K562 (cell line): ENCODE measurements around the gene ARFGAP3. TPM values are rescaled to one million over a fixed set of nuclear protein-coding genes. Genes with fewer than 3 reads are reported as not detected.

Experiments
- ATAC-seq: fragments of 200-7000 bp; cut with Tn5 transposase; 3 replicates; pipeline ENCODE4 v1.9.1; 2020; ENCODE audit warnings: moderate library complexity
- BruUV-seq: library from RNA; stranded (reverse); fragments of 400-500 nt; replicated peaks from 2 replicates; lab custom pipeline; 2021; lab: Mats Ljungman, UMichigan
- CTCF ChIA-PET: fragments of 300-600 bp; formaldehyde crosslinking; extraction: SDS; loops from one replicate; lab custom pipeline; 2021; ENCODE audit warnings: low intra/inter-chr PET ratio; lab: Yijun Ruan, JAX
- POLR2A ChIA-PET: fragments of 300-600, 350-650 bp; sonication (Branson Sonifier 250); formaldehyde crosslinking; extraction: SDS; loops from one replicate; lab custom pipeline; 2021; ENCODE audit warnings: antibody characterized with exemption, inconsistent platforms; lab: Yijun Ruan, JAX
- DNase-seq, 4 experiments: peaks; one replicate each; pipeline versions ENCODE4 v3.0.0 to v3.0.0-alpha.2; 2011 to 2018; ENCODE audit warnings: low spot score in 3 of 4, mixed read lengths in 3 of 4; ENCODE audit errors: extremely low read depth in 1 of 4
- FAIRE-seq: peaks from 2 replicates; lab custom pipeline; 2011; peaks lifted over from hg19 to GRCh38; lab: Jason Lieb, UNC
- H2AFZ ChIP-seq: 2 replicates; pipeline ENCODE4 v1.6.0; 2011; ENCODE audit warnings: low read depth, low read length, control low read depth, inconsistent platforms
- H3K27ac ChIP-seq: fragments of 200-600 bp; 3 replicates; pipeline ENCODE4 v1.8.0; 2011; ENCODE audit warnings: low read depth, mild to moderate bottlenecking, control low read depth, inconsistent platforms, low read length, moderate library complexity, mixed read lengths; ENCODE audit errors: extremely low read depth
- H3K27me3 ChIP-seq, 2 experiments: fragments of 300-600 bp in 1 of 2; 2 replicates in 1 of 2; 3 replicates in 1 of 2; pipeline versions ENCODE4 v1.6.0 to v1.8.0; 2011; ENCODE audit warnings: inconsistent platforms in 2 of 2, low read length in 2 of 2, mild to moderate bottlenecking in 1 of 2, mixed read lengths in 1 of 2, moderate library complexity in 1 of 2; ENCODE audit not compliant: control insufficient read depth in 2 of 2, insufficient read depth in 2 of 2
- H3K36me3 ChIP-seq: fragments of 300-600 bp; 3 replicates; pipeline ENCODE4 v1.8.0; 2011; ENCODE audit warnings: mild to moderate bottlenecking, low read length, inconsistent platforms; ENCODE audit not compliant: control insufficient read depth, insufficient read depth
- H3K4me1 ChIP-seq, 2 experiments: fragments of 200-600 bp in 1 of 2; replicated peaks in 1 of 2; 2 replicates in 1 of 2; 3 replicates in 1 of 2; pipeline versions ENCODE4 v1.5.1 to v1.8.0; 2011; ENCODE audit warnings: inconsistent platforms in 2 of 2, low read length in 2 of 2, mild to moderate bottlenecking in 1 of 2, mixed read lengths in 1 of 2, moderate library complexity in 1 of 2; ENCODE audit not compliant: control insufficient read depth in 2 of 2, insufficient read depth in 2 of 2
- H3K4me2 ChIP-seq: 2 replicates; pipeline ENCODE4 v1.6.1; 2011; ENCODE audit warnings: low read length, control low read depth, inconsistent platforms, mixed read lengths; ENCODE audit not compliant: insufficient read depth
- H3K4me3 ChIP-seq: fragments of 200-600 bp; sonication (generic), shearing (Covaris generic); 2 replicates; pipeline ENCODE4 v1.5.1; 2016; ENCODE audit warnings: control low read depth, inconsistent platforms
- H3K79me2 ChIP-seq: fragments of 200-600 bp; 3 replicates; pipeline ENCODE4 v1.8.0; 2011; ENCODE audit warnings: low read length, inconsistent platforms; ENCODE audit not compliant: control insufficient read depth, insufficient read depth
- H3K9ac ChIP-seq, 2 experiments: 2 replicates each; pipeline versions ENCODE4 v1.6.0 to v1.6.1; 2011; ENCODE audit warnings: low read depth in 2 of 2, low read length in 2 of 2, control low read depth in 1 of 2, inconsistent platforms in 1 of 2, mild to moderate bottlenecking in 1 of 2, mixed read lengths in 1 of 2; ENCODE audit not compliant: insufficient read depth in 1 of 2
- H3K9me1 ChIP-seq: one replicate; pipeline ENCODE4 v1.6.0; 2011; ENCODE audit warnings: inconsistent platforms, mild to moderate bottlenecking, low read length, moderate library complexity; ENCODE audit not compliant: control insufficient read depth, insufficient read depth
- H3K9me3 ChIP-seq: replicated peaks from 2 replicates; pipeline ENCODE4 v1.5.1; 2011; ENCODE audit warnings: low read depth, low read length, inconsistent platforms; ENCODE audit not compliant: control insufficient read depth, insufficient read depth
- H4K20me1 ChIP-seq: replicated peaks from 2 replicates; pipeline ENCODE4 v1.6.1; 2011; ENCODE audit warnings: low read length, inconsistent platforms, mixed read lengths; ENCODE audit not compliant: control insufficient read depth, insufficient read depth
- CBFA2T3 ChIP-seq: fragments of 450-650 bp; IDR thresholded peaks from 2 replicates; pipeline ENCODE4 v1.6.1; 2017
- RFX7 ChIP-seq: fragments of 250-450 bp; sonication (Bioruptor Pico); IDR thresholded peaks from 2 replicates; pipeline ENCODE4 v1.5.1; 2021; ENCODE audit warnings: mild to moderate bottlenecking
- ZNF121 ChIP-seq: sonication (generic); formaldehyde crosslinking; conservative IDR thresholded peaks from 2 replicates; pipeline ENCODE4 v1.8.0; 2022; ENCODE audit warnings: missing genetic modification reagents
- WGBS: fragments of 100-300 bp; shearing (Covaris generic); methylation state at CpG from one replicate; pipeline ENCODE4 v1.1.6; 2016; ENCODE audit warnings: low coverage, mixed read lengths; ENCODE audit not compliant: insufficient coverage; ENCODE audit errors: missing lambda C conversion rate; 5-methylcytosine and 5-hydroxymethylcytosine counted together
- in situ Hi-C: fragments of 300-500 bp; cut with MboI; formaldehyde crosslinking; loops from 4 replicates; pipeline ENCODE4 v1.15.0; 2018; ENCODE audit warnings: inconsistent platforms, mixed read lengths
- intact Hi-C: fragments of 100-400 bp; cut with micrococcal nuclease; formaldehyde crosslinking; loops from 2 replicates; pipeline ENCODE4 v1.14.2; 2022
- polyA plus RNA-seq, 8 experiments: library from polyadenylated mRNA; depleted of rRNA in 4 of 8; stranded (reverse) in 5 of 8; unstranded in 3 of 8; fragments of >200 nt; fragmentation: Nextera tagmentation in 2 of 8; fragmentation: Illumina TruSeq in 1 of 8; extraction: Ambion mirVana in 2 of 8; extraction: Trizol in 1 of 8; gene quantifications; 2 replicates each; pipeline versions ENCODE4 v1.2.1 to v1.2.3, GENCODE V29; 2011 to 2014; ENCODE audit warnings: inconsistent platforms in 1 of 8, missing spikeins in 1 of 8
- total RNA-seq, 7 experiments: library from RNA; depleted of rRNA in 6 of 7; stranded (reverse); fragments of >200 nt in 6 of 7; fragmentation: Illumina TruSeq in 2 of 7; extraction: Trizol in 2 of 7; gene quantifications; 2 replicates each; pipeline versions ENCODE4 v1.2.1 to v1.2.3, GENCODE V29; 2011 to 2021; ENCODE audit warnings: low replicate concordance in 1 of 7
- TF ChIP-seq, protein P1 (sequence below), 2 experiments: fragments of 450-650 bp; IDR thresholded peaks; 2 replicates each; pipeline ENCODE4 v1.6.1; 2016; ENCODE audit warnings: mild to moderate bottlenecking in 2 of 2, borderline replicate concordance in 1 of 2, low read depth in 1 of 2, moderate library complexity in 1 of 2

The ARFGAP3 gene
- total and polyA plus RNA-seq, 9 of the 15 experiments (the other 6 are each of a cell fraction or from before 2014, with no cell fraction given) = 14.2 to 31.9 (median 22.7) TPM

DNA sequence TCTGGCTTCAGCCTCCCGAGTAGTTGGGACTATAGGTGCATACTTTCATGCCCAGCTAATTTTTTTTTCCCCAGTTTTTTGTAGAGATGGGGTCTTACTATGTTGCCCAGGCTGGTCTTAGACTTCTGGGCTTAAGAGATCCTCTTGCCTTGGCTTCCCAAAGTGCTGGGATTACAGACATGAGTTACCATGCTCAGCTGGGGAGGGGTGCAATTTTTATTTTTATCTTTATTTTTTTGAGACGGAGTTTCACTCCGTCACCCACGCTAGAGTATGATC, 86.7 kb downstream of the ARFGAP3 start:
- H3K9ac ChIP-seq = no peak overlapping the region; a peak in 1 of 4 replicates
- WGBS = 30% methylated on average over 2 of the region's 4 CpGs
- peaks cover 8 to 21% of the 10 kb centered on the region in 2 experiments; a peak in 4 of 5 replicates for H3K4me1 ChIP-seq

GRCh38 chr22:42769574-42770447, 87.3 kb downstream of the ARFGAP3 start:
- POLR2A ChIA-PET = interaction anchor here (0.7 to 1.1 kb wide), 2 partner anchors 10 to 175 kb away, joined by 3 read pairs; no protein-coding TSS in a partner anchor
- CTCF ChIA-PET = no interaction called here
- peaks cover 8 to 27% of the 10 kb centered on the region in 2 experiments; a peak in 4 of 5 replicates for H3K4me1 ChIP-seq
- DNase-seq = peak; percentile 44 to 62 (median 54)
- no TSS peak for BruUV-seq
- no peaks in the 10 kb centered on the region for H4K20me1 ChIP-seq
- no peaks in the 10 kb centered on the region for H3K9me1 ChIP-seq
- no peaks in the 10 kb centered on the region for H3K79me2 ChIP-seq
- in situ Hi-C loops = no loop called here
- peak overlapping the region; percentile 32; the same call in 1 of the 2 replicates for H3K4me2 ChIP-seq
- peak overlapping the region; percentile 65 for H2AFZ ChIP-seq
- peak overlapping the region in 1 of 2 experiments; percentile 68; a peak in 1 of 4 replicates for H3K9ac ChIP-seq
- no peak overlapping the region for H3K4me3 ChIP-seq
- H3K27me3 ChIP-seq = peaks cover 0 to 8% of the 10 kb centered on the region in 2 experiments; a peak in 1 of 5 replicates
- peak; percentile 60 for ATAC-seq
- H3K9me3 ChIP-seq = no peaks in the 10 kb centered on the region
- H3K36me3 ChIP-seq = no peaks in the 10 kb centered on the region
- peak; percentile 23 for FAIRE-seq
- no peak overlapping the region for H3K27ac ChIP-seq
- WGBS = 7% methylated on average over 32 of the region's 50 CpGs
- intact Hi-C loops = no loop called here
- peak; percentile 29 for TF ChIP-seq CBFA2T3
- TF ChIP-seq, protein P1, sequence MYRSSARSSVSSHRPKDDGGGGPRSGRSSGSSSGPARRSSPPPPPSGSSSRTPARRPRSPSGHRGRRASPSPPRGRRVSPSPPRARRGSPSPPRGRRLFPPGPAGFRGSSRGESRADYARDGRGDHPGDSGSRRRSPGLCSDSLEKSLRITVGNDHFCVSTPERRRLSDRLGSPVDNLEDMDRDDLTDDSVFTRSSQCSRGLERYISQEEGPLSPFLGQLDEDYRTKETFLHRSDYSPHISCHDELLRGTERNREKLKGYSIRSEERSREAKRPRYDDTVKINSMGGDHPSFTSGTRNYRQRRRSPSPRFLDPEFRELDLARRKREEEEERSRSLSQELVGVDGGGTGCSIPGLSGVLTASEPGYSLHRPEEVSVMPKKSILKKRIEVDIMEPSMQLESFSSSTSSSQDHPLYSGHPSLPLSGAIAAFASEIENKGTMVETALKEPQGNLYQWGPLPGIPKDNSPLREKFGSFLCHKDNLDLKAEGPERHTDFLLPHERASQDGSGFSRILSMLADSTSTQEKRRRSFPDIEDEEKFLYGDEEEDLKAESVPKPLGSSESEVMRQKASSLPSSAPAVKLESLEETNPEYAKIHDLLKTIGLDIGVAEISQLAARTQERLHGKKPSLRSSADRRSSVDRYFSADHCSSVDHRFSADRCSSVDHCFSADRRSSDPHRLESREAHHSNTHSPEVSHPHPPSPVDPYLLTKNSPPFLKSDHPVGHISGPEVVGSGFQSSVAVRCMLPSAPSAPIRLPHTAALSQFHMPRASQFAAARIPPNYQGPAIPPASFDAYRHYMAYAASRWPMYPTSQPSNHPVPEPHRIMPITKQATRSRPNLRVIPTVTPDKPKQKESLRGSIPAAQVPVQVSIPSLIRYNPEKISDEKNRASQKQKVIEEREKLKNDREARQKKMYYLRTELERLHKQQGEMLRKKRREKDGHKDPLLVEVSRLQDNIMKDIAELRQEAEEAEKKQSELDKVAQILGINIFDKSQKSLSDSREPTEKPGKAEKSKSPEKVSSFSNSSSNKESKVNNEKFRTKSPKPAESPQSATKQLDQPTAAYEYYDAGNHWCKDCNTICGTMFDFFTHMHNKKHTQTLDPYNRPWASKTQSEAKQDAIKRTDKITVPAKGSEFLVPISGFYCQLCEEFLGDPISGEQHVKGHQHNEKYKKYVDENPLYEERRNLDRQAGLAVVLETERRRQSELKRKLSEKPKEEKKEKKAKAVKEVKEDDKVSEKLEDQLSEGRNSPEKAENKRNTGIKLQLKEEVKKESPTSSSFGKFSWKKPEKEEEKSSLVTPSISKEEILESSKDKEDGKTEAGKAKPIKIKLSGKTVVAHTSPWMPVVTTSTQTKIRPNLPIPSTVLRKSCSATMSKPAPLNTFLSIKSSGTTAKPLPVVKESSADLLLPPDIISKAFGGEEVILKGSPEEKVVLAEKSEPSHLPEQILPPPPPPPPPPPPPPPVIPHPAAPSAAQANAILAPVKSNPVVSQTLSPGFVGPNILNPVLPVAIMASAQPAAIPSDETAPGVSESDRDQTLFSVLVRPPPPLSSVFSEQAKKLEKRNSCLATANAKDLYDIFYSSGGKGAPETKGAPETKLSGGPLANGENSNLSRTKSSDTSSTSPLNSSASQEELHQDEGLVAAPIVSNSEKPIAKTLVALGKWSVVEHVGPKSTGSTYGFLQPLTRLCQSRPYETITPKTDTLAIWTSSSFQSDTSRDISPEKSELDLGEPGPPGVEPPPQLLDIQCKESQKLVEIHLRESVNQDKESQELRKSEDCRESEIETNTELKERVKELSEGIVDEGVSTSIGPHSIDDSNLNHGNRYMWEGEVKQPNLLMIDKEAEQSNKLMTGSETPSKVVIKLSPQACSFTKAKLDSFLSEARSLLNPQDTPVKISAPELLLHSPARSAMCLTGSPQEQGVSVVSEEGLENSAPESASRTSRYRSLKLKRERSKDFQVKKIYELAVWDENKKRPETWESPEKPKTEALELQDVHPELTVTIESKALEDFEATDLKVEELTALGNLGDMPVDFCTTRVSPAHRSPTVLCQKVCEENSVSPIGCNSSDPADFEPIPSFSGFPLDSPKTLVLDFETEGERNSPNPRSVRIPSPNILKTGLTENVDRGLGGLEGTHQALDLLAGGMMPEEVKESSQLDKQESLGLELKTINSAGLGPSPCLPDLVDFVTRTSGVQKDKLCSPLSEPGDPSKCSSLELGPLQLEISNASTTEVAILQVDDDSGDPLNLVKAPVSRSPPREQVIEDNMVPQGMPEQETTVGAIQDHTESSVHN (IDR thresholded peaks at IDR 0.05; ENCODE audit: borderline replicate concordance in 1 of 2, low read depth in 1 of 2) = no peak

More for the DNA sequence above, 86.7 kb downstream of the ARFGAP3 start:
- DNase-seq (no peak), ATAC-seq (no peak), FAIRE-seq (no peak)
- TF ChIP-seq RFX7 (CRISPR knock-in tag) (no peak), ZNF121 (CRISPR knock-in tag) (0 out of 2 replicates have a peak, but pooled peaks have one; percentile 35)
- H3K9me3 ChIP-seq = no peaks in the 10 kb centered on the region
- H3K36me3 ChIP-seq = no peaks in the 10 kb centered on the region
- H4K20me1 ChIP-seq = no peaks in the 10 kb centered on the region
- peaks cover 0 to 8% of the 10 kb centered on the region in 2 experiments; a peak in 1 of 5 replicates for H3K27me3 ChIP-seq
- ChIA-PET POLR2A (interaction anchor here (0.7 to 1.1 kb wide), 3 partner anchors 10 to 176 kb away, joined by 3 to 4 read pairs (median 3); no protein-coding TSS in a partner anchor), CTCF (no interaction called here)
- H3K27ac ChIP-seq = no peak overlapping the region
- H2AFZ ChIP-seq = no peak overlapping the region
- no TSS peak for BruUV-seq
- no peaks in the 10 kb centered on the region for H3K79me2 ChIP-seq
- H3K9me1 ChIP-seq = no peaks in the 10 kb centered on the region
- intact Hi-C loops = no loop called here
- H3K4me2 ChIP-seq = peak overlapping the region; percentile 32; the same call in 1 of the 2 replicates
- H3K4me3 ChIP-seq = no peak overlapping the region
- in situ Hi-C loops = no loop called here
